HEK293 (cell line): ENCODE results near the gene PACS1.

Experiments used
- CTCF ChIA-PET: fragments of 350-600 bp; formaldehyde crosslinking; extraction: SDS; loops from one replicate; lab custom pipeline; 2021; ENCODE audit warnings: antibody characterized with exemption; lab: Yijun Ruan, JAX
- POLR2A ChIA-PET: fragments of 300-600 bp; formaldehyde crosslinking; extraction: SDS; loops from one replicate; lab custom pipeline; 2020; ENCODE audit warnings: antibody characterized with exemption, inconsistent platforms; lab: Yijun Ruan, JAX
- H3K27ac ChIP-seq: fragments of 200-500 bp; sonication (Bioruptor generic); 2 replicates; pipeline ENCODE4 v1.5.1; 2014; ENCODE audit warnings: low read depth, low read length, control low read depth, inconsistent platforms; ENCODE audit errors: extremely low read depth
- H3K36me3 ChIP-seq, 2 experiments: fragments of 200-500 bp in 1 of 2; sonication (Bioruptor generic) in 1 of 2; 1 replicate in 1 of 2; 2 replicates in 1 of 2; pipeline ENCODE4 v1.5.1; 2014 to 2017; ENCODE audit warnings: inconsistent platforms in 2 of 2, low read length in 2 of 2; ENCODE audit not compliant: control insufficient read depth in 2 of 2, insufficient read depth in 1 of 2
- H3K4me1 ChIP-seq: fragments of 200-500 bp; sonication (Bioruptor generic); 2 replicates; pipeline ENCODE4 v1.5.1; 2014; ENCODE audit warnings: mild to moderate bottlenecking, low read length, inconsistent platforms; ENCODE audit not compliant: control insufficient read depth, insufficient read depth
- H3K4me3 ChIP-seq: 2 replicates; pipeline ENCODE4 v1.5.1; 2011; ENCODE audit warnings: low read depth, mild to moderate bottlenecking, control low read depth, low read length, moderate library complexity
- H3K9me3 ChIP-seq: fragments of 200-500 bp; sonication (Bioruptor generic); 2 replicates; pipeline ENCODE4 v1.5.1; 2014; ENCODE audit warnings: low read depth, low read length, inconsistent platforms; ENCODE audit not compliant: control insufficient read depth, insufficient read depth
- KLF16 ChIP-seq: fragments of 450-650 bp; formaldehyde crosslinking; IDR thresholded peaks from 2 replicates; pipeline ENCODE4 v1.5.1; 2017; ENCODE audit warnings: missing biosample characterization, missing genetic modification characterization
- OSR2 ChIP-seq: fragments of 450-650 bp; formaldehyde crosslinking; IDR thresholded peaks from 2 replicates; pipeline ENCODE4 v1.5.1; 2016; ENCODE audit warnings: missing biosample characterization, missing genetic modification characterization
- PRDM1 ChIP-seq: fragments of 450-650 bp; formaldehyde crosslinking; IDR thresholded peaks from 2 replicates; pipeline ENCODE4; 2016; ENCODE audit warnings: missing biosample characterization, missing genetic modification characterization
- REST ChIP-seq: fragments of 450-650 bp; formaldehyde crosslinking; IDR thresholded peaks from 2 replicates; pipeline ENCODE4 v1.5.1; 2016; ENCODE audit warnings: missing biosample characterization, missing genetic modification characterization
- SP2 ChIP-seq: fragments of 450-650 bp; formaldehyde crosslinking; IDR thresholded peaks from 2 replicates; pipeline ENCODE4 v1.5.1; 2016; ENCODE audit warnings: missing biosample characterization, missing genetic modification characterization
- WT1 ChIP-seq: fragments of 450-650 bp; formaldehyde crosslinking; IDR thresholded peaks from 2 replicates; pipeline ENCODE4 v1.5.1; 2016; ENCODE audit warnings: missing biosample characterization, missing genetic modification characterization
- YY2 ChIP-seq: fragments of 450-650 bp; formaldehyde crosslinking; IDR thresholded peaks from 2 replicates; pipeline ENCODE4 v1.5.1; 2016; ENCODE audit warnings: missing biosample characterization, missing genetic modification characterization
- ZBTB1 ChIP-seq: fragments of 450-650 bp; formaldehyde crosslinking; IDR thresholded peaks from 2 replicates; pipeline ENCODE4 v1.5.1; 2016; ENCODE audit warnings: missing biosample characterization, missing genetic modification characterization
- ZBTB20 ChIP-seq: fragments of 450-650 bp; formaldehyde crosslinking; IDR thresholded peaks from 2 replicates; pipeline ENCODE4 v1.5.1; 2016; ENCODE audit warnings: missing biosample characterization, missing genetic modification characterization
- ZNF10 ChIP-seq: fragments of 450-650 bp; formaldehyde crosslinking; IDR thresholded peaks from 2 replicates; pipeline ENCODE4 v1.5.1; 2017; ENCODE audit warnings: missing biosample characterization, missing genetic modification characterization
- ZNF157 ChIP-seq: fragments of 450-650 bp; formaldehyde crosslinking; IDR thresholded peaks from 2 replicates; pipeline ENCODE4 v1.5.1; 2016; ENCODE audit warnings: missing biosample characterization, missing genetic modification characterization
- ZNF202 ChIP-seq: fragments of 450-650 bp; formaldehyde crosslinking; IDR thresholded peaks from 2 replicates; pipeline ENCODE4 v1.5.1; 2016; ENCODE audit warnings: missing biosample characterization, missing genetic modification characterization, borderline replicate concordance
- ZNF341 ChIP-seq: fragments of 450-650 bp; formaldehyde crosslinking; IDR thresholded peaks from 2 replicates; pipeline ENCODE4; 2016; ENCODE audit warnings: low read depth, missing biosample characterization, missing genetic modification characterization
- ZNF398 ChIP-seq: fragments of 450-650 bp; formaldehyde crosslinking; IDR thresholded peaks from 2 replicates; pipeline ENCODE4 v1.5.1; 2017; ENCODE audit warnings: missing biosample characterization, missing genetic modification characterization
- ZNF513 ChIP-seq: fragments of 450-650 bp; IDR thresholded peaks from 2 replicates; pipeline ENCODE4 v1.5.1; 2018; ENCODE audit warnings: missing biosample characterization, missing genetic modification characterization
- ZNF544 ChIP-seq: fragments of 450-650 bp; formaldehyde crosslinking; IDR thresholded peaks from 2 replicates; pipeline ENCODE4 v1.5.0; 2017; ENCODE audit warnings: missing biosample characterization, missing genetic modification characterization
- ZNF654 ChIP-seq: fragments of 450-650 bp; formaldehyde crosslinking; IDR thresholded peaks from 2 replicates; pipeline ENCODE4 v1.5.1; 2016; ENCODE audit warnings: low read depth, missing biosample characterization, missing genetic modification characterization
- ZNF707 ChIP-seq: fragments of 450-650 bp; formaldehyde crosslinking; IDR thresholded peaks from 2 replicates; pipeline ENCODE4 v1.5.1; 2016; ENCODE audit warnings: missing biosample characterization, missing genetic modification characterization
- ZNF776 ChIP-seq: fragments of 450-650 bp; formaldehyde crosslinking; IDR thresholded peaks from 2 replicates; pipeline ENCODE4 v1.5.0; 2017; ENCODE audit warnings: missing biosample characterization, missing genetic modification characterization, borderline replicate concordance
- TF ChIP-seq, protein P1 (sequence below): fragments of 450-650 bp; formaldehyde crosslinking; IDR thresholded peaks from 2 replicates; pipeline ENCODE4 v1.5.1; 2016; ENCODE audit warnings: missing biosample characterization, missing genetic modification characterization
- TF ChIP-seq, protein P2 (sequence below): sonication (generic); formaldehyde crosslinking; IDR thresholded peaks from 2 replicates; pipeline ENCODE4 v1.8.1; 2022; ENCODE audit warnings: mild to moderate bottlenecking, moderate library complexity, missing genetic modification reagents
- TF ChIP-seq, protein P3 (sequence below): fragments of 450-650 bp; formaldehyde crosslinking; IDR thresholded peaks from 2 replicates; pipeline ENCODE4 v1.5.1; 2016; ENCODE audit warnings: missing biosample characterization, missing genetic modification characterization
- TF ChIP-seq, protein P4 (sequence below): fragments of 450-650 bp; formaldehyde crosslinking; IDR thresholded peaks from 2 replicates; pipeline ENCODE4 v1.5.1; 2017; ENCODE audit warnings: missing biosample characterization, missing genetic modification characterization

The PACS1 gene

DNA sequence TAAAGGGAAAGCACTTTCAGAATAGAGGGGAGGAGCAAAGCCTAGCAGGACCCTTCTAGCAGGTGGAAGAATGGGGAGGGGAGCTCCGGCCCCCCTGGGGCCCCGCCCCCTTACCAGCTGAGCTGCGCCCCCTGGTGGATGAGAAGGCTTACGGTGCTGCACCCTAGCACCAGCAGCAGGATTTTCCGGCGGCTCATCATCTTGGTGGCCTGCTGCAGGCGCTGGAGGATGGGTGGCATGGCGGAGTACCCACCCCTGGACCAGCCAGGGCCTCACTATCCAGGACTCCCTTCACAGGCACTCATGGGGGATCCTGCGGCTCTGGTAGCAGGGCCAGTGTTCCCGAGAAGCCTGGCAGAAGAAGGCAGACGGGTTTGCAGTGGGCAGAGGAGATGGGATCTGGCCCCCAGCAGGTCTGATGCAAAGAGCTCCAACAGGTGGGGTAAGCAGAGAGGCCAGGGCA, 24.9 kb upstream of the PACS1 start (continued):
- TF ChIP-seq ZNF398 (tag by site-specific recombination), result no peak
- no peak for TF ChIP-seq ZBTB20 (tag by site-specific recombination)
- TF ChIP-seq ZNF707 (tag by site-specific recombination), result no peak
- no peak for TF ChIP-seq ZNF10 (tag by site-specific recombination)
- 0 out of 2 replicates have a peak, but pooled peaks have one; percentile 8 for TF ChIP-seq ZNF341 (tag by site-specific recombination)
- TF ChIP-seq WT1 (tag by site-specific recombination), result no peak
- no peak for TF ChIP-seq ZNF157 (tag by site-specific recombination)
- peak; percentile 73 for TF ChIP-seq KLF16 (tag by site-specific recombination)
- TF ChIP-seq ZNF654 (tag by site-specific recombination), result peak; percentile 28

- Histone ChIP-seq H3K36me3 (no peaks in the 10 kb centered on the region), H3K27ac (no peak overlapping the region), H3K4me3 (no peak overlapping the region), H3K9me3 (no peaks in the 10 kb centered on the region), H3K4me1 (peaks cover 8% of the 10 kb centered on the region)
- CTCF ChIA-PET, result interaction anchor here (0.7 to 5.3 kb wide), 9 partner anchors 9 to 196 kb away, joined by 3 to 49 read pairs (median 4); partner anchors contain the start of gene CATSPER1
- POLR2A ChIA-PET, result no interaction called here
- TF ChIP-seq SP2 (tag by site-specific recombination) (no peak), OSR2 (tag by site-specific recombination) (no peak), PRDM1 (tag by site-specific recombination) (no peak), ZNF202 (no peak), REST (no peak), ZNF513 (no peak), ZNF776 (tag by site-specific recombination) (no peak), ZNF544 (tag by site-specific recombination) (no peak), ZBTB1 (tag by site-specific recombination) (no peak), YY2 (no peak)
- TF ChIP-seq, protein P1, sequence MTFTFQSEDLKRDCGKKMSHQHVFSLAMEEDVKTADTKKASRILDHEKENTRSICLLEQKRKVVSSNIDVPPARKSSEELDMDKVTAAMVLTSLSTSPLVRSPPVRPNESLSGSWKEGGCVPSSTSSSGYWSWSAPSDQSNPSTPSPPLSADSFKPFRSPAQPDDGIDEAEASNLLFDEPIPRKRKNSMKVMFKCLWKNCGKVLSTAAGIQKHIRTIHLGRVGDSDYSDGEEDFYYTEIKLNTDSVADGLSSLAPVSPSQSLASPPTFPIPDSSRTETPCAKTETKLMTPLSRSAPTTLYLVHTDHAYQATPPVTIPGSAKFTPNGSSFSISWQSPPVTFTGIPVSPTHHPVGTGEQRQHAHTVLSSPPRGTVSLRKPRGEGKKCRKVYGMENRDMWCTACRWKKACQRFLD (tag by site-specific recombination), result no peak
- TF ChIP-seq, protein P2, sequence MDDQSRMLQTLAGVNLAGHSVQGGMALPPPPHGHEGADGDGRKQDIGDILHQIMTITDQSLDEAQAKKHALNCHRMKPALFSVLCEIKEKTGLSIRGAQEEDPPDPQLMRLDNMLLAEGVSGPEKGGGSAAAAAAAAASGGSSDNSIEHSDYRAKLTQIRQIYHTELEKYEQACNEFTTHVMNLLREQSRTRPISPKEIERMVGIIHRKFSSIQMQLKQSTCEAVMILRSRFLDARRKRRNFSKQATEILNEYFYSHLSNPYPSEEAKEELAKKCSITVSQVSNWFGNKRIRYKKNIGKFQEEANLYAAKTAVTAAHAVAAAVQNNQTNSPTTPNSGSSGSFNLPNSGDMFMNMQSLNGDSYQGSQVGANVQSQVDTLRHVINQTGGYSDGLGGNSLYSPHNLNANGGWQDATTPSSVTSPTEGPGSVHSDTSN (CRISPR knock-in tag), result no peak
- TF ChIP-seq, protein P3, sequence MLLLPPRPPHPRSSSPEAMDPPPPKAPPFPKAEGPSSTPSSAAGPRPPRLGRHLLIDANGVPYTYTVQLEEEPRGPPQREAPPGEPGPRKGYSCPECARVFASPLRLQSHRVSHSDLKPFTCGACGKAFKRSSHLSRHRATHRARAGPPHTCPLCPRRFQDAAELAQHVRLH (tag by site-specific recombination), result no peak
- TF ChIP-seq, protein P4, sequence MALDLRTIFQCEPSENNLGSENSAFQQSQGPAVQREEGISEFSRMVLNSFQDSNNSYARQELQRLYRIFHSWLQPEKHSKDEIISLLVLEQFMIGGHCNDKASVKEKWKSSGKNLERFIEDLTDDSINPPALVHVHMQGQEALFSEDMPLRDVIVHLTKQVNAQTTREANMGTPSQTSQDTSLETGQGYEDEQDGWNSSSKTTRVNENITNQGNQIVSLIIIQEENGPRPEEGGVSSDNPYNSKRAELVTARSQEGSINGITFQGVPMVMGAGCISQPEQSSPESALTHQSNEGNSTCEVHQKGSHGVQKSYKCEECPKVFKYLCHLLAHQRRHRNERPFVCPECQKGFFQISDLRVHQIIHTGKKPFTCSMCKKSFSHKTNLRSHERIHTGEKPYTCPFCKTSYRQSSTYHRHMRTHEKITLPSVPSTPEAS (tag by site-specific recombination), result no peak
Measured at GRCh38 chr11:66046901-66047300, 23.2 kb upstream of the PACS1 start.
